ENCODE results near the gene TRPM2.

DNA sequence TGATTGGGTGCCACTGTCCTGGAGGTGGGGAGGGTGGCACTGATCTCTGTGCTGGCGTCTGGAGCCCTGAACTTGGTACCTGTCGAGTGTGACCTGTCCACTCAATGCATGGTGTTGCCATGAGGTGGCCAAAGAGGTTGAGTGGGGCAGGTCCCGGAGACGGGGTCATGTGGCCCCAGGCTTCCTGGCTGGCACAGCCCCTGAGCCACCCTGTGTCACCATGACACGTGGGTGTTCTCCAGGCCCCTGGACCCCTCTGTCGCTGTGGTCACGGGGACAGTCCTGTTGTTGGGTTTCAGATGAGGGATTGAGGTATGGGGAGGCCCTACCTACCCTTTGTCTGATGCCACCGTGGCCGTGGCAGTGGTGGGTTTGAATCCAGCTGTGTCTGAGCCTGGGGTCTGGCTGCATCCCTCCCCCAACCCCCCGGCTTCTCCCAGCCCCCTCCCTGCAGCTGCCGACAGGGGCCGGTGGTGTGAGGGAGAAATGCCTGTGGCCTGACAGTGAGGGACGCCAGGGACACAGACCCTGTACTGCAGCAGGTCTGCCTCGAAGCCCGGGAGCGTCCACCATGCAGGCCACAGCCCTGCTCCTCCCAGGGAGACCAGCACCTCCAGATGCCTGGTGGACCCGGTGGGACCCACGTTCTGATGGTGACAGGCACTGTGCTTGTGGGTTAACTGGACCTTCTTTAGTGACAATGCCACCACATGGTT, 12.0 kb downstream of the TRPM2 start:
- no peak for TF ChIP-seq POLR2A (IDR thresholded peaks at IDR 0.05)
- TF ChIP-seq, protein P1, sequence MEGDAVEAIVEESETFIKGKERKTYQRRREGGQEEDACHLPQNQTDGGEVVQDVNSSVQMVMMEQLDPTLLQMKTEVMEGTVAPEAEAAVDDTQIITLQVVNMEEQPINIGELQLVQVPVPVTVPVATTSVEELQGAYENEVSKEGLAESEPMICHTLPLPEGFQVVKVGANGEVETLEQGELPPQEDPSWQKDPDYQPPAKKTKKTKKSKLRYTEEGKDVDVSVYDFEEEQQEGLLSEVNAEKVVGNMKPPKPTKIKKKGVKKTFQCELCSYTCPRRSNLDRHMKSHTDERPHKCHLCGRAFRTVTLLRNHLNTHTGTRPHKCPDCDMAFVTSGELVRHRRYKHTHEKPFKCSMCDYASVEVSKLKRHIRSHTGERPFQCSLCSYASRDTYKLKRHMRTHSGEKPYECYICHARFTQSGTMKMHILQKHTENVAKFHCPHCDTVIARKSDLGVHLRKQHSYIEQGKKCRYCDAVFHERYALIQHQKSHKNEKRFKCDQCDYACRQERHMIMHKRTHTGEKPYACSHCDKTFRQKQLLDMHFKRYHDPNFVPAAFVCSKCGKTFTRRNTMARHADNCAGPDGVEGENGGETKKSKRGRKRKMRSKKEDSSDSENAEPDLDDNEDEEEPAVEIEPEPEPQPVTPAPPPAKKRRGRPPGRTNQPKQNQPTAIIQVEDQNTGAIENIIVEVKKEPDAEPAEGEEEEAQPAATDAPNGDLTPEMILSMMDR (IDR thresholded peaks at IDR 0.05): no peak

Data from Peyer's patch (tissue), 4 donors.